Progenitor cell of endocrine pancreas (in vitro differentiated cells): ENCODE measurements around the gene UBXN11. TPM values are rescaled to one million over a fixed set of nuclear protein-coding genes. Genes with fewer than 3 reads are reported as not detected.

Experiments used
- DNase-seq: peaks from one replicate; pipeline ENCODE4 v3.0.0; 2021; ENCODE audit warnings: low spot score; ENCODE audit not compliant: unreplicated experiment
- H3K27ac Mint-ChIP-seq: 2 replicates; pipeline ENCODE4 v1.8.0; 2021; ENCODE audit warnings: mild to moderate bottlenecking, moderate library complexity, mixed read lengths
- H3K27me3 Mint-ChIP-seq: 2 replicates; pipeline ENCODE4 v1.8.0; 2021; ENCODE audit warnings: mixed read lengths
- H3K36me3 Mint-ChIP-seq: 2 replicates; pipeline ENCODE4 v1.8.0; 2022; ENCODE audit warnings: mixed read lengths; ENCODE audit not compliant: insufficient read depth
- H3K4me1 Mint-ChIP-seq: 2 replicates; pipeline ENCODE4 v1.8.0; 2021; ENCODE audit warnings: low read depth, mixed read lengths
- H3K4me3 Mint-ChIP-seq: 2 replicates; pipeline ENCODE4 v1.8.0; 2021; ENCODE audit warnings: low read depth, mild to moderate bottlenecking, moderate library complexity, mixed read lengths
- H3K9me3 Mint-ChIP-seq: 2 replicates; pipeline ENCODE4 v1.8.0; 2021; ENCODE audit warnings: low read depth, mixed read lengths
- total RNA-seq: library from RNA; stranded (reverse); gene quantifications from 2 replicates; pipeline ENCODE4 v1.2.1, GENCODE V29; 2021
- TF ChIP-seq, protein P1 (sequence below): fragments of 200-600 bp; sonication (generic); IDR thresholded peaks from one replicate; pipeline ENCODE4 v1.5.0; 2021; ENCODE audit warnings: antibody characterized with exemption, mild to moderate bottlenecking; ENCODE audit not compliant: unreplicated experiment

The UBXN11 gene
- total RNA-seq, 1 donor from 2014 or later, result 48.9 TPM

GRCh38 chr1:26239936-26240335, 66.5 kb downstream of the UBXN11 start:
- Mint-ChIP-seq H3K27ac (no peak overlapping the region), H3K9me3 (no peaks in the 10 kb centered on the region), H3K4me1 (peaks cover 9% of the 10 kb centered on the region), H3K4me3 (no peak overlapping the region), H3K36me3 (peaks cover 9% of the 10 kb centered on the region), H3K27me3 (no peaks in the 10 kb centered on the region)
- TF ChIP-seq, protein P1, sequence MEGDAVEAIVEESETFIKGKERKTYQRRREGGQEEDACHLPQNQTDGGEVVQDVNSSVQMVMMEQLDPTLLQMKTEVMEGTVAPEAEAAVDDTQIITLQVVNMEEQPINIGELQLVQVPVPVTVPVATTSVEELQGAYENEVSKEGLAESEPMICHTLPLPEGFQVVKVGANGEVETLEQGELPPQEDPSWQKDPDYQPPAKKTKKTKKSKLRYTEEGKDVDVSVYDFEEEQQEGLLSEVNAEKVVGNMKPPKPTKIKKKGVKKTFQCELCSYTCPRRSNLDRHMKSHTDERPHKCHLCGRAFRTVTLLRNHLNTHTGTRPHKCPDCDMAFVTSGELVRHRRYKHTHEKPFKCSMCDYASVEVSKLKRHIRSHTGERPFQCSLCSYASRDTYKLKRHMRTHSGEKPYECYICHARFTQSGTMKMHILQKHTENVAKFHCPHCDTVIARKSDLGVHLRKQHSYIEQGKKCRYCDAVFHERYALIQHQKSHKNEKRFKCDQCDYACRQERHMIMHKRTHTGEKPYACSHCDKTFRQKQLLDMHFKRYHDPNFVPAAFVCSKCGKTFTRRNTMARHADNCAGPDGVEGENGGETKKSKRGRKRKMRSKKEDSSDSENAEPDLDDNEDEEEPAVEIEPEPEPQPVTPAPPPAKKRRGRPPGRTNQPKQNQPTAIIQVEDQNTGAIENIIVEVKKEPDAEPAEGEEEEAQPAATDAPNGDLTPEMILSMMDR, result no peak
- DNase-seq, result no peak

DNA sequence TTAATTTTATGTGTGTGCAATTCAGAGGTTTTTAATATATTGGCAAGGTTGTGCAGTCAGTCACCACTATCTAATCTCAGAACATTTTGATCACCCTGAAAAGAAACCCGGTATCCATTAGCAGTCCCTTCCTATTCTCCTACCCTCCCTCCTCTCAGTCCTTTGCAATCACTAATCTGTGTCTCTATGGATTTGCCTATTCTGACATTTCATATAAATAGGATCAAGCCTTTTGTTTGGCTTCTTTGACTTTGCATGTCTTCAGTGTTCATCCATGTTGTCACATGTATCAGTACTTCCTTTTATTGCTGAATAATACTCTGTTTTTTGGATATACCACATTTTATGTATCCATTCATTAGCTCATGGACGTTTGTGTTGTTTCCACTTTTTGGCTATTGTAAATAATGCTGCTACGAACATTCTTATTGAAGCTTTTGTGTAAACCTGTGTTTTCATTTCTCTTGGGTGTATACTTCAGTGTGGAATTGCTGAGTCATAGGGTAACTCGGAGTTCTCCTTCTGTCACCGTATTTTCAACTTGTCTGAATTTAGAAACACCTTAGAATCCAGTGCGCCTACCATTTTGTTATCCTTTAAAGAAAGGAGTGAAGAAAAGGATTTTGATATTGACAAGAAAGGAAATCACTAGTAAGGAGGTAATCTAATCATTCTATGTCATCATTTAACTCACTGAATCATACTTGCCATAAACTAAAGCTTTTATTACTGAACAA, 69.0 kb downstream of the UBXN11 start:
- no peak overlapping the region for H3K4me3 Mint-ChIP-seq
- H3K36me3 Mint-ChIP-seq, result peaks cover 1% of the 10 kb centered on the region
- H3K27ac Mint-ChIP-seq, result peak overlapping the region; percentile 14

DNA sequence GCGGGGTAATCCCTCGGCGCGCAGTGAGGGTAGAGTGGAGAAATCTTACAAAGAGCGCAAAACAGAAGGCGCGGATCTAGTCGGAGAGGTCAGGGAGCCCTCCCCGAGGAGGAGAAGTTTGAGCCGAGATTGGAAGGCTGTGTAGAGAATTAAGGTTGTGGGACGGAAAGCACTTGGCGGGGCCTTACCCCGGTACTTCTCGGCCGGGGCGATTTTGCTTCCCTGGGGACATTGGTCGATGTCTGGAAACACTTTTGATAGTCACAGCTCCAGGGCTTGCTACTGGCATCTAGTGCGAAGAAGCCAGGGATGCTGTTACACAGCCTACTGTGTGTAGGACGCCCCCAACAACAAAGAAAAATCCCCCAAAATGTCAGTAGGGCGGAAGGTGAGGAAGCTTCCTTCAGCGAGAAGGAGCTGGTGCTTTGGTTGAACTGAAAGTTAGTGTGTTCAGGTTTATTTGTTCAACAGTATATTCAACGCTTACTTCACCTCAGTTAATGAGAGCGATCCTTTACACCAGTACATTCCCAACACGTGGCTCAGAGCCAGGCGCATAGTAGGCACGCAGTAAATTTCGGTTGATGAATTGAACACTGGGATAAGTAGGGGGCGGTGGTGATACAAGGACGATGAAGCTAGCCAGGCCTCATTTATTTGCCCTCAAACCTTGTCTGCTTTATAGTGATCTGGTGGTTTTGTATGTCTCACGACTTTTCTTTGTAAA, 71.6 kb downstream of the UBXN11 start:
- Mint-ChIP-seq H3K36me3 (no peaks in the 10 kb centered on the region), H3K27me3 (no peaks in the 10 kb centered on the region), H3K4me1 (peaks cover 15% of the 10 kb centered on the region), H3K27ac (peak overlapping the region; percentile 97), H3K9me3 (no peaks in the 10 kb centered on the region), H3K4me3 (peak overlapping the region; percentile 97)
- TF ChIP-seq, protein P1, result no peak
- DNase-seq, result peak; percentile 18

More for the DNA sequence above, 69.0 kb downstream of the UBXN11 start:
- H3K4me1 Mint-ChIP-seq, result peaks cover 15% of the 10 kb centered on the region
- no peak for DNase-seq
- no peaks in the 10 kb centered on the region for H3K27me3 Mint-ChIP-seq
- TF ChIP-seq, protein P1, result no peak
- no peaks in the 10 kb centered on the region for H3K9me3 Mint-ChIP-seq

GRCh38 chr1:26233903-26234643, 72.4 kb downstream of the UBXN11 start, which contains the start of gene CEP85:
Gene CEP85, plus strand, starts transcription at chr1:26234200. Its CDS starts 5,584 bp downstream, at chr1:26239784.
- H3K27ac Mint-ChIP-seq, result peak within 1 kb of the TSS; percentile 97
- DNase-seq, result peak; percentile 97
- TF ChIP-seq, protein P1, result peak; percentile 87
- H3K4me1 Mint-ChIP-seq, result peaks cover 15% of the 10 kb centered on the region
- H3K4me3 Mint-ChIP-seq, result peak within 1 kb of the TSS; percentile 97
- no peaks in the 10 kb centered on the region for H3K9me3 Mint-ChIP-seq
- no peaks in the 10 kb centered on the region for H3K36me3 Mint-ChIP-seq
- H3K27me3 Mint-ChIP-seq, result no peaks in the 10 kb centered on the region

Other genes with a start within 250 kb of the UBXN11 start
- not detected in 2 replicates for gene TRIM63, start 239.0 kb downstream of the UBXN11 start, total RNA-seq
- gene PDIK1L, start 194.8 kb downstream of the UBXN11 start, total RNA-seq, result 15.2 and 17.2 TPM in 2 replicates
- 0.33 and 0.36 TPM in 2 replicates for gene FAM110D, start 147.6 kb downstream of the UBXN11 start, total RNA-seq
- not detected in 2 replicates for gene C1orf232, start 137.7 kb downstream of the UBXN11 start, total RNA-seq
- 28.9 and 32.1 TPM in 2 replicates for gene ZNF593, start 136.7 kb downstream of the UBXN11 start, total RNA-seq
- not detected in 2 replicates for gene ZNF593OS, start 134.8 kb downstream of the UBXN11 start, total RNA-seq
- gene CNKSR1, start 129.1 kb downstream of the UBXN11 start, total RNA-seq, result 52.0 and 52.1 TPM in 2 replicates
- not detected in 2 replicates for gene CATSPER4, start 116.0 kb downstream of the UBXN11 start, total RNA-seq
- gene CEP85, start 72.4 kb downstream of the UBXN11 start, total RNA-seq, result 20.8 and 21.3 TPM in 2 replicates
- 63.8 and 66.6 TPM in 2 replicates for gene SH3BGRL3, start 26.6 kb downstream of the UBXN11 start, total RNA-seq
- gene CD52, start 11.3 kb upstream of the UBXN11 start, total RNA-seq, result 0.89 and 1.8 TPM in 2 replicates
- 13.8 and 19.3 TPM in 2 replicates for gene CRYBG2, start 47.5 kb upstream of the UBXN11 start, total RNA-seq
- gene ZNF683, start 66.1 kb upstream of the UBXN11 start, total RNA-seq, result not detected in 2 replicates
- 80.2 and 87.8 TPM in 2 replicates for gene LIN28A, start 104.2 kb upstream of the UBXN11 start, total RNA-seq
- gene DHDDS, start 125.7 kb upstream of the UBXN11 start, total RNA-seq, result 44.4 and 51.5 TPM in 2 replicates
- 444 and 446 TPM in 2 replicates for gene HMGN2, start 165.8 kb upstream of the UBXN11 start, total RNA-seq
- 26.7 and 29.6 TPM in 2 replicates for gene RPS6KA1, start 223.1 kb upstream of the UBXN11 start, total RNA-seq